ENCODE measurements around the gene CIAO3.
A peak's percentile ranks its signal among the peaks of the same experiment; 100 is the strongest.
"Not testable (repeated sequence)": the region's sequence is repeated elsewhere in the genome, so short reads cannot be mapped to it uniquely, and the experiment has no call there.

CIAO3 gene

DNA sequence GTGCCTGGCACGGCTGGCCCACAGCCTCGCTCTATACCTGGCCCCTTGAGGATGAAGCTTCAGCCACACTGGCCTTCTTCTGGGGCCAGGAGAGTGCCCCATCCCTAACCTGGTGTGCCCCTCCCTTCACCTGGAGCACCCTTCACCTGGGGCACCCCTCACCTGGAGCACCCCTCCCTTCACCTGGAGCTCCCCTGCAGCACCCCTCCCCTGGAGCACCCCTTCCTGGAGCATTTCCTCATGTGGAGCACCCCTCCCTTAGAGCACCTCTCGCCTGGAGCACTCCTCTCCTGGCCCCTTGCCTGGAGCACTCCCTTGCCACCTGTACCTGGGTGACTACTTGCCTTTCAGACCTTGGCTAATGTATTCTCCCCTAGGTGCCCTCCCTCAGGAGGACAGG is 32.8 kb downstream of the CIAO3 start:
- no peak for DNase-seq

DNA sequence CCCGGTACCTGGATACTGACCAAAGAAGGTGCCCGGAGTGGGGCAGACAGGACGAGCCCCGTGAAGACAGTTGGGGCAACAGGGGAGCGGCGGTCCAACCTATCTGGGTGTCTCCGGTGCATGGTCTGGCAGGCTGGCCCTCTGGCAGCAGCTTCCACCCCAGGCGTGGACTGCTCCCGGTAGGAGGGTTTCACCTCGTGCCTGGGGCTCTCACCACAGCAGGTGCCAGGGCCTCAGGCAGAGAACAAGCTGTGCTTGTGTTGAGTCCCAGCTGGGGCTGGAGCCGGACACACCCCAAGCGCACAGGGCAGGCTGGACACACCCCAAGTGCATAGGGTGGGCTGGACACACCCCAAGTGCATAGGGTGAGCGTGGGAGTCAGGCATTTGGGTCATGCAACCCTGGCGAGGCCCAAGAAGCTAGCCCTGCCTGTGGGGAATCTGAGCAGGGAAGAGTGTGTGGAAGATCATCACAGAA is 33.7 kb downstream of the CIAO3 start:
- DNase-seq, result no peak

DNA sequence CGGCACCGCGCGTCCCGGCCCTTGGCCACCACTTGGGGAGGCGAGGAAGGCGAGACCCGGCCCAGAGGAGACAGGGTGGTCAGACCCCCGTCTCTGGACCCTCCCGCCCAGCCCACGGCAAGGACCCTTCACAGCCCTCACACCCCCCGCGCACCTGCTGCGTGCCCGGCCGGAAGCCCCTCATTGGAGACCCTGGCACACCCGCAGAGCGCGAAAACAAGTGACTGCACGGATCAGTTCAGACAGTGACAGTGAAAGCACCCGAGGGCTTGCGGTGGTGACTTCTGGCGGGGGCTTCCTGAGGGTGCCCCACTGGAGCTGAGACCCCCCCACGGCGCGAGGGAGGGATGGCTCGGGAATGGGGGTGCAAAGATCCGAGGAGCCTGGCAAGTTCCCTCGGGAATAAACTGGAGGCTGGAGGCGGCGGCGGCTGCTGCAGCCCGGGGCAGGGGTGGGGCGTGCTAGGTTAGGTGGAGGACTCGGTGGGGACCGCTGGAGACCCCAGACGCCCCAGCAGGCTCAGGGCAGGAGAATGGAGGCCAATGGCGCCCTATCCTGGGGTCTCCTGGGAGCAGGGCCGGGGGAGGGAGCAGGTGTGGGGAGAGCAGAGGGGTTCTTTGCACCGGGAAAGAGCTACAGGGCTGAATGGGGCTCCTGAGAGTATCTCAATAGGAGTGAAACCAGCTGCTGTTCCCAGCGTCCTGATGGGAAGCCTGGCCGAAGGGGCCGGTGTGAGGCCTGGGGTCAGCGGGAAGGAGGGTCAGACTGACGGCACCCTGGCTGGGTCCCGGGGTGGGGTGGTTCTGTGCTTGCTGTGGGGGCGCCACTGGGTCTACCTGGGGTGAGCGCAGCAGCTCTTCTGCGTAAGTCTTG is 34.4 kb downstream of the CIAO3 start:
- no peak for DNase-seq

DNA sequence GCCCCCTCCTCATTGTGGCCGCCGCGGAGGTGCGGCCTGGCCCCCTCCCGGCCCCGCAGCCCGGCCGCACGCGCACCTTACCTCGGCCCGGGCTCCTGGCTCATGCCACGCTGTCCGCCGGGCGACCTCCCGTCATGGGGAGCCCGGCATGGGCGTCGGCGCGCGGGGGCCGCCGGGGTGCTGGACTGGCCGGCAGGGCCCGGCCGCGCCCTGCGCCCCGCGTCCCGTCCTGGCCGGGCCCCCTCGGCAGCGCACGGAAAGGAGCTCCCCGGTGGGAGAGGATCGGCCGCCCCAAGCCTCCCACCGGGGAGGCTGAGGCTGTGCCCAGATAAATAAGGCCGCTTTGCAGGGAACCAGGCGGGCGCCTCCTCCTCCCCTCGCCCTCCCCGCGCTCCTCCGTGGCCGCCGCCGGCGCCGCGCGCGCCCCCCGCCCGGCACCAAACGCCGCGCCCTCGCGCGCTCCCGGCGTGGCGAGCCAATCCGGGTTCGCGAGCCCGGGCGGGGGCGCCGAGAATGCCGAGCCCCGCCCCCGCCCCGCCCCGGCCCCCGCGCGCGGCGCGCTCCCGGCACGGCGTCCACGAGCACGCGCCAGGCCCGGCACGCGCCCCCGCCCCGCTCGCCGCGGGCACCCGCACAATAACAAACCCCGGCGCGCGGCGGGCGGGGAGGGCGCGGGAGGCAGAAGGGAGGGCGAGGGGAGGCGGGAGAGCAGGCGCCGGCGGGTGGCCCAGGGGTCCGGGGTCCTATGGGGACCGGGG is 35.2 kb downstream of the CIAO3 start, which contains the start of gene FBXL16:
TSS of gene FBXL16 (minus strand) at position 371 of the 758 bp plus-strand sequence. CDS start 8,396 bp downstream, outside the sequence.
- no peak for DNase-seq

DNA sequence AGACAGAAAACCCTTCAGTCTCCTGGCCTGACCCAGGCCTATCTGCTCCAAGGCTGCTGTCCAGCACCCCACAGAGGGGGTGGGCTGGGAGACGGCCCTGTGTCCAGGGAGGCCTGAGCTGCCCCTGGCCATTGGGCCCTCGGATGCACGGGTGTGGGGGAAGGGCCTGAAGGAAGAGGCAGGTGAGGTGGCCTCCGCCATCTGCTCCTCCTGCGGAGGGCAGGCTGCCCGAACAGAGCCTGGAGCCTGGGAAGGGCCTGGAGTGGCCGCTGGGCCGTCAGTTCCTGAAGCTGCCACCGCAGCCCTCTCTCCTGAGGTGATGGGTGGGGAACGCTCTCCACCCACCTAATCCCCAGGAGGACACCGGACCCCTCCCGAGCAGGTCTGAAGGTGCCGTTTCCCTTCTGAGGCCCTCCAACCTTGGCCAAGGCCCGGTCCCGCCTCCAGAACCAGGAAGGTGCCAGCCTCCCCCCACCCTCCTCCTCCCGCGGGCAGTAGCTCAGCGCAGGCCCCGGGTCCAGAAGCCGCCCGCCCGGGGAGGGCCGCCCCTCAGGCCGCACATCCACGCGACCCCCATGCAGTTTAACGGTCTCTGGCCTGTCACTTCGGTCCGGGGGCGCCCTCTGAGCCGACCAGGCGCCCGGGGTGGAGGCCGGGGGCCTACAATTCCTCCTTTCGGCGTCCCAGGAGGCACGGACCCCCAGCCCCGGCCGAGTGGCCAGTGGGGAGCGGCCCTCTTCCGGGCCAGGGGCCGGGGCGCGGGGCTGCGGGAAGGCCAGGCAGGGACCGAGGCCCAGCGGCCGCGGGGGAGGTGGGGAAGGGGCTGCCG is 36.0 kb downstream of the CIAO3 start:
- DNase-seq, result no peak

DNA sequence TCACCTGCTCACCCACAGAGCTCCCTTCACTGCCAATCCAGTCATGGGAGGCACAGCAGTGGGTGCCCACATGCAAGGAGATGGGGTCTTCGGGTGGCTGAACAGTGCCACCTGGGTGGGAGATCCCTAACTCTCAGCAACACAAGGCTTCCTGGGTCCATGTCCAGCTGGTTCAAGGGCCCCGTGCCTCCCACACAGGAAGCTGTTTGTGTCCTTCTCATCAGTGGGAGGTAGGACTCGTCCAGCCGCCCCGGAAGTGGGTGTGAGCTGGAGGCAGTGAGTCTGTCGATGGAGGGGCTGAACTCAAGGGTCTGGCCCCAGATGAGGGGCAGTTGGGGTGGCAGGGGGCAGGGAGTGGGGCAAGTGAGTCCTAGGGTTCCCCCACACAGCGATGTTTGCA is 36.8 kb downstream of the CIAO3 start:
- no peak for DNase-seq

DNA sequence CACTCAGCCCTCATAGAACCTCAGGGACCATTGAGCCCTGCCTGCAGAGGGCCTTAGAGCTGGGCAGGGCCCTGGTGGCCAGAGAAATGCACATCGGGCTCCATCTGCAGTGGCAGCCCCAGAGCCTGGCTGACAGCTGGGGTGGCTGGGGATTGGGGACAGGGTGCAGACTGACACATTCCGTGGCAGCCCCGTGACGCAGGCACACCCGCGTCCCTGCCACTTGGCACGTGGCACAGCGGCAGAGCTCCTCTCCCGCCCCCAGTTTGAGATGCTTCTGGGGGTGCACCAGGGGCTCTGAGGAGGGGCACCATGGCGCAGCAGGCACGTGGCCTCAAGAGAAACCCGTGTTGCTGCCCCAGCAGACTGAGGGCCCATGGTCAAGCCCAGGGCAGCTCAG is 37.4 kb downstream of the CIAO3 start:
- DNase-seq, result no peak

DNA sequence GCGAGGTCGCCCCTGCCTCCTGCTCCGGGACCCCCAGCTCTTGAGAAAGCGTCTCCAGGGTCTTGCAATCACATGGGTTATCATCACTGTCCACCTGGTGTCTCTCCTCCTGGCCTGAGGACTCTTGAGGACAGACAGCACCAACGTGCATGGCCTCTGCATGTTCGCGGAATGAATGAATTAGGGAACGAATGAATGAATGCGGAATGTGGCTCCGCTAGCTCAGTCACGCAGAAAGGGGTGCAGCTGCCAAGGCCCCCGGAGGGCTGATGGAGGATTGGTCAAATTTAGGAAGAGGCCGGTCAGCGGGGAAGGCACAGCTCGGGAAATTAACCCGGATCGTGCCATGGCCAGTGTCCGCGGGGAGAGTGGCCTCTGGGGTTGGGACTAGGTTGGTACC is 38.5 kb downstream of the CIAO3 start:
- no peak for DNase-seq

DNA sequence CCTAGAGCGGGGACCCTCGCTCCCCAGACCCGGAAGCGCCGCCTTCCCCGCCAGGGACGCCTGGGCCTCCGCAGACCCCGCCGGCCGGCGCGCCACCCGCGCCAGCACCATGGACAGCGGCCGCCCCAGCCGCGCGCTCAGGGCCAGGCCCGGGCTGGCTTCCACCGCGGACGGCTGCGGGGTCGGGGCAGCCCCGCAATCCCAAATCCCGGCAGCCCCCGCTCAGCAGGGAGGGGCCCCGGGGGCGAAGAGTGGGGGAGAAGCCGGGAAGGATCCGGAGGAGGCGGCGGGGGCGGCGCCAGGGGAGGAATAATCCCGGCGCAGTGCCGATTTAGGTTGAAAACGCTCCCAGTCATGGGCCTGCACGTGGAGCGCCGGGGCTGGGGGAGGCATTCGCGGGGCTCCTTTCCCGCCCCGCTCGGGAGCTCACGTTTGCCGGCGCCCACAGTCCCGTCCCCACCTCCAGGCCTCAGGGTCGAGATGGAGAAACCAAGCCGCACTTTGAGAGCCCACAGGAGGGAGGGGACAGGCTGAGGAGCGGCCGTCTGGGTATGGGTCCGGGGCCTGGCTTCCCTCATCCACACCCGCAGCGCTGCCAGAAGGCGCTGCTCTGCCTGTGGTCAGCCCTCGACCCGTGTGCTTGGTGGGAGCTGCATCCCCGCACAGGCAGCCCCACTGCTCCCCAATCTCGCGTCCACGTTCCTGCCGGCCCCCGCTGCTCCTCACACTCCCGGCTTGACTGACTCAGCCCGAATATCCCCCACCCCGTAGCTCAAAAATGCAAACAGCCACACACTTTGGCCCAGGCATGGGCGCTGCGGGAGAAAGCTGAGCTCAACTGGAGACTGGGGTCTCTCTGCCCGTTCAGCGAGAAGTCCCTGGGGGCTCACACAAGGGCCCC is 39.9 kb downstream of the CIAO3 start:
- DNase-seq, result peak; percentile 57

DNA sequence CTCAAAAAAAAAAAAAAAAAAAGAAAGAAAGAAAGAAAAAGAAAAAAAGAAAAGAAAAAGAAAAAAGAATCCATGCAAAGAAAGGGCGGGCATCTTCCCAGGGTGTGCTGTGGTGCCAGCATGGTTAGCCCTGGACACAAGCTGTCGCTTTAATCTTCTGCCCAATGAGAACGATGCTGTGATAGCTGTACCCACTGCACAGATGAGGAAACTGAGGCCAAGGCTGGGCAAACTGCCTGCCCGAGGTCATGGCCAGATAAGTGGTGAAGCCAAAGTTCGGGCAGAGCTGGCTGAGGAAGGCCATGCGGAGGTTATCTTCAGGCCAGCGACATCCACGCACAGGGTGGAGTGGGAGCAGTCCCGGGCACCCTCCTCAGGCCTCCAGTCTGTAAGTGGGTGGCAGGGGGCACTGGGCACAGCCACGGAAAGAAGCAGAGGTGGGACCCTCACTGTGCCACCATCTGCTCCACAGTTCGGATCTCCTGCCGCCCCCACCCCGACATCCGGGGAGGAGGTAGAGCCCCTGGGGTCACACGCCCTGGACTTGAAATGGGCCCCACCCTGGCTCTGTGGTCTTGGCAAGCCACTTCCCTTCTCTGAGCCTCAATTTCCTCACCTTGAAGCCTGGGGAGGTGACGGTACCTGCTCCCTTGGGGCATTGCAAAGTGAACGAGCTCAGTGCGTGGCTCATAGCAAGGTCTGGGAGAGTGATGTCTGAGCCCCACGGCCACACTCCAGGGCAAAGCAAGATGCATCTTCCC is 41.7 kb downstream of the CIAO3 start:
- DNase-seq, result peak; percentile 31

DNA sequence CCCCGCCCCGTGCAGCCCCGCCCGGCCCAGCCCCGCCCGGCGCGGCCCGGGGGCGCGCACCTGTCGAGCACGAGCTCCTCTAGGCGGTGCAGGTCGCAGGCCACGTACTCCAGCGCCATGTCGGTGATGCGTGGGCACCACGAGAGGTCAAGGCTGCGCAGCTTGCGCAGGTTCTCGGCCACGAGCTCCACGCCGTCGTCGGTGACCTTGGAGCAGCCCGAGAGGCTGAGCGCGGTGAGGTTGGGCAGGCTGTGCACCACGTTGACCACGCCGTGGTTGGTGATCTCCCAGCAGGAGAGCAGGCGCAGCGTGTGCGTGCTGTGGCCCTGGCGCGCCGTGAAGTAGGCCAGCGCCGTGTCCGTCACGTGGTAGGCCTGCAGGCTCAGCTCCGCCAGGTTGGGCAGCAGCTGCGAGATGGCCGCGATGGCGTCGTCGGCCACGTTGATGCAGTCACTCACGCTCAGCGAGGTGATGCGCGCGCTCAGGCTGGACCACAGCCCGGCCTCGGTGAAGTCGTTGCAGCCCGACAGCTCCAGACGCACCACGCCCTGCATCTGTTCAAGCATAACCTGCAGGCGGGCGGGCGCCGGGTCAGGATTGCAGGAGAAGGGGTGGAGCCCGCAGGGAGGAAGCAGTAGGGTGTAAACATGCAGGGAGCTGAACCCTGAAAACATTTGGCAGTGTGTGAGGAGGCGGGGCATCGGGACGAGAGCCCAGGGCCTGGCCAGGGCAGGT is 45.3 kb downstream of the CIAO3 start:
- DNase-seq, result peak; percentile 77

DNA sequence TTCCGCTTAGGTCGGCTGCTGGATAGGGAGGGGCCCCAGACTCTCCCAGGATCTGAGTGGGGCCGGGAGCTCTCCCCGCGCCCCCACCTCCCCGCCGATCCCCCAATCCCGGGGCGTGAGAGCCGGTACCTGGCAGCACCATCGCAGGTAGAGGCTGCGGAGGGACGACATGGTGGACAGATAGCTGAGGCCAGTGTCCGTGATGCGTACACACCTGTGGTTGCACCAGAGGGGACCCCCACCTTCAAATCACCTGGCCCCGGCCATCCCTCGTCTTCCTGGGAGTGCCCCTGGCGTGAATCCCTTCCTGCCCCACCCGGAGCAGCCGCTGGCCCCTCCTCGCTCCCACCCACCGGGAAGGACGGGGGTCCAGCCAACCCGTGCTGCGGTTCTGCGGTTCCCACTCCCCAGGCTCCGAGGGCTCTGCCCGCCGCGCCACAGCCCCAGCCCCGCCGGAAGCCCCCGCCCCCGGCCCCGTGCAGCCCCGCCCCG is 45.9 kb downstream of the CIAO3 start:
- no peak for DNase-seq

DNA sequence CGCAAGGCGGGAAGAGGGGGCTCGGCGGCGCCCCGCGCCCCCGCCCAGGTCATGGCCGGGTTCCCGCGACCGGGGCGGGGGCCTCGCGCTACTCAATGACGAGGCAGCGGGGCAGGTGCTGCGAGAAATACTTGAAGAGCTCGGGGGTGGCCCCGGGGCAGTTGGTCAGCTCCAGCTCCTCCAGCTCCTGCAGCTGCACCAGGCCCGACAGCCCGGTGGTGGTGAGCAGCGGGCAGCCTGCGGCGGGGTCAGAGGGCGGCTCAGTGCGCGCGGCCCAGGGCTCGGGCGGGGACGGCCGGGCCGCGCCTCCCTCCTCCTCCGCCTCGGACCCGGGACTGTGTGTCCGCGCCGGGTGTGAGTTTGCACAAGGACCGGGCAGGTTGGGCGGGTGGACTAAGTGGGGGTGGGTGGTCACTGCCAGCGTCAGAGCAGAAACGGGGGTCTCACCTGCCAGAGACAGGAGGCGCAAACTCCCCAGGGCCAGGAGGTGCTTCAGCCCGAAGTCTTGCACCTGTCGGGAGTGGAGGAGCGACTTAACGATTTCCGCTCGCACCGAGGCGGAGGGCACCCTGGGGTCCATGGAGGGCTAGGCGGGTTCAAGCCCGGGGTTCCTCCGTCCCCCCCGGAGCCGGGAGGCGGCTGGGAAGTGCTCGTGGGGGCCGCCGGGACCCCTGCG is 46.5 kb downstream of the CIAO3 start:
- no peak for DNase-seq

DNA sequence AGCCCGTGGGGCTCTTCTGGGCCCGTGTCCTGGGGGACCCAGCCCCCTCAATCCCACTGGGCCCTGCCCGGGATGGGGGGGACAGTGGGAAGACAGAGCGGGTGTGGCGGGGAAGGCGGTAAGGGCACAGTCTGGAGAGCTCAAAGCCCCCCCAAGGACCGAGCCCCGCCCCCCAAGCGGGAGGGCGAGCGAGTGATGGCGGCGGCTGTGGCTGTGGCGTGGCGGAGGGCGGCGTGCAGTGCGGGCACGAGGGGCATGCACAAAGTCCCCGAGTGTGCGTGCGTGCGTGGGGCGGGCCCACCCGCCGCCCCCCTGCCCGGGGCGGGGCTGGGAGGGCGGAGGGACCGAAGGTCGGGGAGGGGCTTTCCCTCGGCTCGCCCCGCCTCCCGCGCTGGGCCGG is 47.0 kb downstream of the CIAO3 start:
- no peak for DNase-seq

DNA sequence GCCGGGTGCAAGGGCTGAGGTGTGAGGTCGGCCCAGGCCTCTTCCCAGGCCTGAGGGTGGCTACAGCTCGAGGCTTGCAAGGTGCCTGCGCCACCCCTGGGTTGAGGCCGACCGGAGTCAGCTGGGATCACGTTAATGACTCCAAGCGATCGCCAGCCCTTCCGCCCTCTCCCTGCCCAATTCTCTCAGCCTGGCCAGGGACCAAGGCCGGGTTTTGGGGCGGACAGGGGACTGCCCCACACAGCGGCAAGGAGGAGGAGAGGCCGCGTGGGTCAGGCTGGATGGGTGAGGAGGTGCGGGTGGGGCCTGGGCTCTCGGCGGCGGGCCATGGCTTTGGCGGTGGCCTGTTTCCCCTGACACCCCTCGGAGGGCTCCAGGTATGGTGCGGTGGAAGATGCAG is 47.4 kb downstream of the CIAO3 start:
- DNase-seq, result no peak

DNA sequence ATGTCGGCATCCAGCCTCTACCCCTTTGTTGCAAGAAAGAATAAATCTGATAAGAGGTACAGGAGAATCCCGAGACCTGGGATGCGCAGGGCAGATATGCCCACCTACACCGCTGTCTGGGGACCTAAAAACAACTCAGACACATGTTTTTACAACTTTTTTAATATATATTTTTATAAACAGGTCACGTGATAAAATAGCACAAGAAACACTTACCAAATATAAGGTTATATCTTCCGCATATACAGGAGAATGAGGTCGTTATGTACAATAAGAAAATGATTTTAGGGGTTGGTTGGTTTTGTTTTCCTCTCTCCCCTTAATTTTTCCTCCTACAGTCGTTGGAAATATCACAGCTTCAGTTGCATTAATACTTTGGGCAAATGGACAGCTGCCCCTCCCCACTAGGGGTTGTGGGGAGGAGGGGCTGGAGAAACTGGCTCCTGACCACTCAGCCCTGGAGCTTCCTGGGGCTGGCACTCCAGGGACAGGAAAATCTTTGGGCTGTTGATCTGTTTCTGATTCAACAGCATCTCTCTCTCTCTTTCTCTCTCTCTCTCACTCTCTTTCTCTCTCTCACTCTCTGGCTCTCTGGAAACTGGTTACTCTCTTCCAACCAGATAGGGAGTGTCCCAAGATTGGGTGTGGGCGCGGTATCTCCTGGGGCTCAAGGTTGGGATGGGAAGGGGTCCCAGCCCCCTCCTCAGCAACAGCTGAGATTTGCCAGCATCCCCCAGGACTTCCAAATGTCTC is 48.3 kb downstream of the CIAO3 start:
- DNase-seq, result no peak

DNA sequence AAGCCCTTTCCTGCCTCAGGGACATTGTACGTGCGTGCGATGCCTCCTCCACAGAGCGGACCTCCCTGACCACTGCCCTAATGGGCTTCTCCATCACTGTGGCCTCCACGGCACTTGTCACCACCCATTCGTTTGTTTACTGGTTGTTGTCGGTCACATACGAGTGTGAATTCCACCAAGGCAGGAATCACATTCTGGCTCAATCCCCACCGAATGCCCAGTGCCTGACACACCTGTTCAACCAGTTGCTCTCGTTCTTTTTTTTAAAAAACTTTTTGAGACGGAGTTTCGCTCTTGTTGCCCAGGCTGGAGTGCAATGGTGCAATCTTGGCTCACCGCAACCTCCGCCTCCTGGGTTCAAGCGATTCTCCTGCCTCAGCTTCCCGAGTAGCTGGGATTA is 49.6 kb downstream of the CIAO3 start:
- not testable (repeated sequence) for DNase-seq

DNA sequence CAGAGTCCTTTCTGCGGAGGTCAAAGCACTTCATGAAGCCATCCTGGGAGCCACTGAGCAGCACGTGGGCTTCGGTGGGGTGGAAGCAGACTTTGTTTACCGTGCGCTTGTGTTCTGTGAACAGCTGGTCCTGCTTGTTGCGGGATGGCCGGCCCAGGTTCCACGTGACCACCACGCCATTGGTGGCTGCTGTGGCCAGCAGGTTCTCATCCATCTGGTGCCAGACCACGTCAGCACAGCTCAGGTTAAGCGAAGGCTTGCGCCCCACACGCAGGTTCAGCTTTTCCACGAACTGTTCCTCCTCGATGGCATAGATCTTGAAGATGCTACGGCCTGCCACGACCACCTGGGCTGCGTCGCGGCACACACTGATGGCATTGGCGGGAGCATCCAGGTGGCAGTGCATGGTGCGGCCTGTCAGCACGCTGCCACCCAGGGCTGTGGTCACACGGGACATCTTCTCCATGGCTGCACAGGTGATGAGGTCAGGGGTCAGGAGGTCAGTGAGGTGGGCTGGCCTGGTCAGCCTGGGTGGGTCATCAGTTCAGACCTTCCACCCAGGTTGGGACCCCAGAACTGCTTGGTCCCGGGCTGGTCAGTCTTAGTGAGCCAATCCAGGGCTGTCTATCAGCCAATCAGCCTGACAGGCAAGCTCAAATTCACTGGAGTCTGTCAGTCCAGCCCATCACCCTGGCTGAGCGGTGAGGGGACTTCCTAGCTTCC is 51.5 kb downstream of the CIAO3 start:
- DNase-seq, result no peak
